PC-9 (cell line): ENCODE measurements around the gene FBXO28. TPM values are rescaled to one million over a fixed set of nuclear protein-coding genes. Genes with fewer than 3 reads are reported as not detected.

ENCODE experiments used
- BruUV-seq: library from RNA; stranded (reverse); fragments of 400-500 nt; replicated peaks from 2 replicates; lab custom pipeline; 2021; lab: Mats Ljungman, UMichigan
- CTCF ChIA-PET: fragments of 300-600 bp; sonication (Branson Sonifier 250); formaldehyde crosslinking; loops from one replicate; lab custom pipeline; 2022; ENCODE audit warnings: antibody characterized with exemption; lab: Charles Lee
- POLR2A ChIA-PET: fragments of 300-600 bp; sonication (Branson Sonifier 250); formaldehyde crosslinking; loops from one replicate; lab custom pipeline; 2022; ENCODE audit warnings: antibody characterized with exemption; ENCODE audit not compliant: unreplicated experiment; lab: Charles Lee
- DNase-seq, 2 experiments: peaks; one replicate each; pipeline versions ENCODE4 v3.0.0 to v3.0.0-alpha.2; 2015 to 2022; ENCODE audit warnings: mixed read lengths in 1 of 2
- H2AFZ ChIP-seq: fragments of 200-600 bp; sonication (generic); 2 replicates; pipeline ENCODE4 v1.8.1; 2017; ENCODE audit warnings: antibody characterized with exemption
- H3F3A ChIP-seq: fragments of 200-600 bp; sonication (generic); 2 replicates; pipeline ENCODE4 v1.8.1; 2017; ENCODE audit warnings: antibody characterized with exemption, mild to moderate bottlenecking, low read depth; ENCODE audit not compliant: insufficient read depth
- H3K27ac ChIP-seq: fragments of 200-600 bp; sonication (generic); 2 replicates; pipeline ENCODE4 v1.6.1; 2016; ENCODE audit warnings: mixed run types
- H3K27me3 ChIP-seq: fragments of 200-600 bp; sonication (generic); 2 replicates; pipeline ENCODE4 v1.6.1; 2016; ENCODE audit warnings: low read depth, mixed run types; ENCODE audit not compliant: insufficient read depth
- H3K36me3 ChIP-seq: fragments of 200-600 bp; sonication (generic); 2 replicates; pipeline ENCODE4 v1.6.1; 2016; ENCODE audit warnings: low read depth, mixed run types
- H3K4me1 ChIP-seq: fragments of 200-600 bp; sonication (generic); replicated peaks from 2 replicates; pipeline ENCODE4 v1.6.1; 2016; ENCODE audit warnings: mixed run types; ENCODE audit not compliant: insufficient read depth
- H3K4me2 ChIP-seq: fragments of 200-600 bp; sonication (generic); 2 replicates; pipeline ENCODE4 v1.6.1; 2017; ENCODE audit warnings: mixed run types
- H3K4me3 ChIP-seq: fragments of 200-600 bp; sonication (generic); 2 replicates; pipeline ENCODE4 v1.6.1; 2016; ENCODE audit warnings: mixed run types
- H3K79me2 ChIP-seq: fragments of 200-600 bp; sonication (generic); 2 replicates; pipeline ENCODE4 v1.6.1; 2017; ENCODE audit warnings: low read depth, mixed run types
- H3K9me2 ChIP-seq: fragments of 200-600 bp; sonication (generic); 2 replicates; pipeline ENCODE4 v1.8.1; 2017; ENCODE audit warnings: mild to moderate bottlenecking; ENCODE audit not compliant: insufficient read depth
- H3K9me3 ChIP-seq: fragments of 200-600 bp; sonication (generic); 2 replicates; pipeline ENCODE4 v1.8.1; 2016; ENCODE audit warnings: low read depth; ENCODE audit not compliant: insufficient read depth
- H4K20me1 ChIP-seq: fragments of 200-600 bp; sonication (generic); 2 replicates; pipeline ENCODE4 v1.8.1; 2017; ENCODE audit not compliant: insufficient read depth
- EZH2 ChIP-seq: fragments of 200-600 bp; sonication (generic); IDR thresholded peaks from 2 replicates; pipeline ENCODE4 v1.8.0; 2017; ENCODE audit warnings: antibody characterized with exemption, low read depth
- intact Hi-C: fragments of 100-400 bp; cut with micrococcal nuclease; formaldehyde crosslinking; loops from one replicate; pipeline ENCODE4 v1.10.0; 2022; ENCODE audit not compliant: unreplicated experiment
- total RNA-seq: library from RNA; stranded (reverse); gene quantifications from 2 replicates; pipeline ENCODE4 v1.2.3, GENCODE V29; 2021
- TF ChIP-seq, protein P1 (sequence below): fragments of 200-600 bp; sonication (generic); conservative IDR thresholded peaks from 2 replicates; pipeline ENCODE4 v1.6.1; 2017; ENCODE audit warnings: mixed run types, antibody characterized with exemption, mild to moderate bottlenecking, moderate library complexity

The FBXO28 gene
- total RNA-seq, 1 experiment from 2014 or later: 48.1 TPM

DNA sequence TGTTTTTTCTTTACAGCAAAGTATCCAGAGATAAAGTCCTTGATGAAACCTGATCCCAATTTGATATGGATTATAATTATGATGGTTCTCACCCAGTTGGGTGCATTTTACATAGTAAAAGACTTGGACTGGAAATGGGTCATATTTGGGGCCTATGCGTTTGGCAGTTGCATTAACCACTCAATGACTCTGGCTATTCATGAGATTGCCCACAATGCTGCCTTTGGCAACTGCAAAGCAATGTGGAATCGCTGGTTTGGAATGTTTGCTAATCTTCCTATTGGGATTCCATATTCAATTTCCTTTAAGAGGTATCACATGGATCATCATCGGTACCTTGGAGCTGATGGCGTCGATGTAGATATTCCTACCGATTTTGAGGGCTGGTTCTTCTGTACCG lies 75.7 kb downstream of the FBXO28 start:
- Histone ChIP-seq H3K9me3 (no peaks in the 10 kb centered on the region), H3K4me2 (no peak overlapping the region), H3K36me3 (no peaks in the 10 kb centered on the region), H3K9me2 (no peaks in the 10 kb centered on the region), H3K4me3 (no peak overlapping the region), H3F3A (no peaks in the 10 kb centered on the region), H4K20me1 (no peaks in the 10 kb centered on the region), H2AFZ (no peak overlapping the region), H3K27me3 (no peaks in the 10 kb centered on the region), H3K4me1 (no peaks in the 10 kb centered on the region), H3K79me2 (peaks cover 11% of the 10 kb centered on the region; the same call in 1 of the 2 replicates), H3K27ac (no peak overlapping the region)
- no TSS peak for BruUV-seq
- intact Hi-C loops: no loop called here
- no peak for TF ChIP-seq EZH2
- TF ChIP-seq, protein P1, sequence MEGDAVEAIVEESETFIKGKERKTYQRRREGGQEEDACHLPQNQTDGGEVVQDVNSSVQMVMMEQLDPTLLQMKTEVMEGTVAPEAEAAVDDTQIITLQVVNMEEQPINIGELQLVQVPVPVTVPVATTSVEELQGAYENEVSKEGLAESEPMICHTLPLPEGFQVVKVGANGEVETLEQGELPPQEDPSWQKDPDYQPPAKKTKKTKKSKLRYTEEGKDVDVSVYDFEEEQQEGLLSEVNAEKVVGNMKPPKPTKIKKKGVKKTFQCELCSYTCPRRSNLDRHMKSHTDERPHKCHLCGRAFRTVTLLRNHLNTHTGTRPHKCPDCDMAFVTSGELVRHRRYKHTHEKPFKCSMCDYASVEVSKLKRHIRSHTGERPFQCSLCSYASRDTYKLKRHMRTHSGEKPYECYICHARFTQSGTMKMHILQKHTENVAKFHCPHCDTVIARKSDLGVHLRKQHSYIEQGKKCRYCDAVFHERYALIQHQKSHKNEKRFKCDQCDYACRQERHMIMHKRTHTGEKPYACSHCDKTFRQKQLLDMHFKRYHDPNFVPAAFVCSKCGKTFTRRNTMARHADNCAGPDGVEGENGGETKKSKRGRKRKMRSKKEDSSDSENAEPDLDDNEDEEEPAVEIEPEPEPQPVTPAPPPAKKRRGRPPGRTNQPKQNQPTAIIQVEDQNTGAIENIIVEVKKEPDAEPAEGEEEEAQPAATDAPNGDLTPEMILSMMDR: no peak
- POLR2A ChIA-PET: no interaction called here
- DNase-seq: no peak
- CTCF ChIA-PET: no interaction called here

DNA sequence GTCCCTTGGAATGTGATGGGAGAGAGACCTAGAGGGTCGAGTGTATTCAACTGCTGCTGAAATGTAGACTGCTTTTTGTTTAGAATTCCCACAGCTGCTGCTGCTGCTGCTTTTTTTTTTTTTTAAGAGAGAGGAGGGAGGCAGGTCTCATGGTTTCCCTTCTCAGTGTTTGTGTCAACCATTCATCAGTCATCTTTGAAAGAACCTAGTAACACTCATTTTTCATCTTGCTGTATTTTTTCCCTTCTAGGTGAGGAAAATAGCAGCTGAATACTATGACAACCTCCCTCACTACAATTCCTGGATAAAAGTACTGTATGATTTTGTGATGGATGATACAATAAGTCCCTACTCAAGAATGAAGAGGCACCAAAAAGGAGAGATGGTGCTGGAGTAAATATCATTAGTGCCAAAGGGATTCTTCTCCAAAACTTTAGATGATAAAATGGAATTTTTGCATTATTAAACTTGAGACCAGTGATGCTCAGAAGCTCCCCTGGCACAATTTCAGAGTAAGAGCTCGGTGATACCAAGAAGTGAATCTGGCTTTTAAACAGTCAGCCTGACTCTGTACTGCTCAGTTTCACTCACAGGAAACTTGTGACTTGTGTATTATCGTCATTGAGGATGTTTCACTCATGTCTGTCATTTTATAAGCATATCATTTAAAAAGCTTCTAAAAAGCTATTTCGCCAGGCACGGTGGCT lies 78.3 kb downstream of the FBXO28 start:
- no peak for TF ChIP-seq EZH2
- TF ChIP-seq, protein P1: no peak

DNA sequence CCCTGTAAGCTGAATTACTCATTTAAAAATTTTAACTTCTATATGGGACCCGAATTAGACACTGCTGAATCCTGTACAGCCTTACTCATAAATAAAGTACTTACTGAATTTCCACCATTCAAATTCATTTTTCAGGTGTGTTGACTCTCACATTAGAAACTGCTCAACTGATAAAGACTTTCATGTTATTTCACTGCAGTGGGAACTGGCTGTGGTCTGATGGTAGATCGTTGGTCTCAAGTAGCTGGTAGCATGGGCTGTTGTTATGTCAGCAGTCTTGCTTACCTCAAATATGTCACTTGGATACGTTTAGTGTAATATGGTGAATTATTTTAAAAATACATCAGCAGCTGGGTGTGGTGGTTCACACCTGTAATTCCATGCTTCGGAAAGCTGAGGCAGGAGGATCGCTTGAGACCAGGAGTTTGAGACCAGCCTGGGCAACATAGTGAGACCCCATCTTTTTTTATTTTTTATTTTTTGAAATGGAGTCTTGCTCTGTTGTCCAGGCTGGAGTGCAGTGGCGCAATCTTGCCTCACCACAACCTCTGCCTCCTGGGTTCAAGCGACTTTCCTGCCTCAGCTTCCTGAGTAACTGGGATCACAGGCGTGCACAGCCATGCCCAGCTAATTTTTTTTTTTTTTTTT lies 79.5 kb downstream of the FBXO28 start:
- H3K36me3 ChIP-seq: no peaks in the 10 kb centered on the region

More for the DNA sequence above, 78.3 kb downstream of the FBXO28 start:
- no peaks in the 10 kb centered on the region for H3K27me3 ChIP-seq
- H3K27ac ChIP-seq: no peak overlapping the region
- no peak overlapping the region for H3K4me2 ChIP-seq
- no peak overlapping the region for H2AFZ ChIP-seq
- peaks cover 5% of the 10 kb centered on the region; the same call in 1 of the 2 replicates for H3K79me2 ChIP-seq
- ChIA-PET POLR2A (no interaction called here), CTCF (interaction anchor here (0.6 kb wide), 1 partner anchor 18 kb away, joined by 4 read pairs; no protein-coding TSS in a partner anchor)
- no peaks in the 10 kb centered on the region for H3K9me2 ChIP-seq
- H3K36me3 ChIP-seq: no peaks in the 10 kb centered on the region
- no peaks in the 10 kb centered on the region; the same call in 1 of the 2 replicates for H3F3A ChIP-seq
- no peak overlapping the region for H3K4me3 ChIP-seq
- H3K4me1 ChIP-seq: no peaks in the 10 kb centered on the region
- intact Hi-C loops: no loop called here
- TSS peak; percentile 21 for BruUV-seq
- no peaks in the 10 kb centered on the region for H3K9me3 ChIP-seq
- no peak for DNase-seq
- H4K20me1 ChIP-seq: no peaks in the 10 kb centered on the region

More for the DNA sequence above, 79.5 kb downstream of the FBXO28 start:
- Histone ChIP-seq H3K79me2 (no peaks in the 10 kb centered on the region), H4K20me1 (no peaks in the 10 kb centered on the region), H3K4me2 (no peak overlapping the region), H3F3A (no peaks in the 10 kb centered on the region; the same call in 1 of the 2 replicates), H3K4me3 (no peak overlapping the region), H3K9me3 (no peaks in the 10 kb centered on the region), H3K4me1 (no peaks in the 10 kb centered on the region), H2AFZ (no peak overlapping the region), H3K27me3 (no peaks in the 10 kb centered on the region), H3K27ac (no peak overlapping the region), H3K9me2 (no peaks in the 10 kb centered on the region)
- POLR2A ChIA-PET: interaction anchor here (0.7 kb wide), 1 partner anchor 18 kb away, joined by 3 read pairs; no protein-coding TSS in a partner anchor
- CTCF ChIA-PET: no interaction called here
- intact Hi-C loops: no loop called here
- no peak for TF ChIP-seq EZH2
- TF ChIP-seq, protein P1: no peak
- BruUV-seq: no TSS peak
- no peak for DNase-seq
